Testis (tissue), 3 donors: ENCODE results near the gene HNRNPH1. TPM values are rescaled to one million over a fixed set of nuclear protein-coding genes. Genes with fewer than 3 reads are reported as not detected.

Experiments
- DNase-seq: peaks from one replicate; pipeline ENCODE4 v3.0.0-alpha.2; 2019
- H3K27ac ChIP-seq, 2 donors: fragments of 200-600 bp; sonication (generic); one replicate each; pipeline ENCODE4 v1.5.1; 2019
- H3K27me3 ChIP-seq: fragments of 200-600 bp; sonication (generic); one replicate; pipeline ENCODE4 v1.5.1; 2019
- H3K36me3 ChIP-seq: fragments of 200-600 bp; sonication (generic); one replicate; pipeline ENCODE4 v1.5.1; 2017; ENCODE audit warnings: low read depth; ENCODE audit errors: missing control alignments
- H3K4me1 ChIP-seq: fragments of 200-600 bp; sonication (generic); one replicate; pipeline ENCODE4 v1.5.1; 2019
- H3K4me3 ChIP-seq, 2 donors: fragments of 200-600 bp; sonication (generic); one replicate each; pipeline ENCODE4 v1.5.1; 2017 to 2019
- H3K9me3 ChIP-seq: fragments of 200-600 bp; sonication (generic); one replicate; pipeline ENCODE4 v1.5.1; 2017
- CTCF ChIP-seq, 3 experiments: fragments of 450-650 bp in 2 of 3; fragments of 200-600 bp in 1 of 3; sonication (generic) in 1 of 3; IDR thresholded peaks; one replicate each; pipeline ENCODE4 v1.5.1; 2016 to 2019; ENCODE audit warnings: antibody characterized with exemption in 3 of 3, mild to moderate bottlenecking in 2 of 3, moderate library complexity in 1 of 3
- POLR2A ChIP-seq: fragments of 450-650 bp; IDR thresholded peaks from one replicate; pipeline ENCODE4 v1.6.1; 2017; ENCODE audit warnings: antibody characterized with exemption, mild to moderate bottlenecking, moderate library complexity
- WGBS, 2 donors: methylation state at CpG; one replicate each; pipeline ENCODE4 v1.1.5; 2018; 5-methylcytosine and 5-hydroxymethylcytosine counted together
- intact Hi-C: fragments of 100-400 bp; cut with DNase I; formaldehyde crosslinking; loops from one replicate; pipeline ENCODE4 v1.15.1; 2023; ENCODE audit warnings: low total_unique reads
- polyA plus RNA-seq: library from polyadenylated mRNA; stranded (reverse); fragments of 350-450 nt; fragmentation: Illumina TruSeq; extraction: RNeasy Lipid Tissue Mini Kit (QIAGEN cat#74804); gene quantifications from one replicate; pipeline ENCODE4 v1.2.3, GENCODE V29; 2014; ENCODE audit warnings: low read depth, low replicate concordance; ENCODE audit not compliant: insufficient read depth
- total RNA-seq, 2 donors: library from RNA; depleted of rRNA; stranded (reverse); fragments of >200 nt; gene quantifications; one replicate each; pipeline ENCODE4 v1.2.3, GENCODE V29; 2016

The HNRNPH1 gene
- total and polyA plus RNA-seq, 3 donors from 2014 or later: 395 to 636 (median 626) TPM

DNA sequence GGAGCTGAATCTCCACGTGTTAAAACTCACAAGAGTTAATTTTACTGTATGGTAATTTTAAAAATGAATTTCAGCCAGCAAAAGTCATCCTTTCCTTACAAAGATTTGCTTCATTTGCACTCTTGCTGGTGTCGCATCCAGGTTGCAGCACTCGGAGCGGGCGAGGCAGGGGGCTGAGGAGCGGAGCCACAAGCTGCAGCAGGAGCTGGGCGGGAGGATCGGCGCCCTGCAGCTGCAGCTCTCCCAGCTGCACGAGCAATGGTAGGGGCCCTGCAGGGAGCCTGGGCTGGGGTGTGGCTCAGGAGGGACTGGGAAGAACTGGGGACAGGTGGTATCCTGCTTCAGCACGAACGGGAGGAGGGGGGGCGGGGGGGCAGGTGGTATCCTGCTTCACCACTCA, 27.1 kb downstream of the HNRNPH1 start:
- Histone ChIP-seq H3K36me3 (no peaks in the 10 kb centered on the region), H3K4me1 (no peaks in the 10 kb centered on the region), H3K4me3 (no peak overlapping the region), H3K9me3 (no peaks in the 10 kb centered on the region), H3K27ac (no peak overlapping the region), H3K27me3 (no peaks in the 10 kb centered on the region)
- TF ChIP-seq POLR2A (no peak), CTCF (IDR thresholded peaks at IDR 0.05) (no peak)
- WGBS, 2 donors: 90 to 91% methylated on average over 10 to 13 of the region's 13 CpGs
- DNase-seq: no peak
- intact Hi-C loops: no loop called here

- H3K9me3 ChIP-seq: no peaks in the 10 kb centered on the region
- H3K27me3 ChIP-seq: no peaks in the 10 kb centered on the region
- TF ChIP-seq CTCF (IDR thresholded peaks at IDR 0.05) (no peak), POLR2A (no peak)
- no peak for DNase-seq
- intact Hi-C loops: no loop called here
- no peaks in the 10 kb centered on the region for H3K4me1 ChIP-seq
- no peak overlapping the region for H3K4me3 ChIP-seq
- H3K36me3 ChIP-seq: no peaks in the 10 kb centered on the region
- H3K27ac ChIP-seq: no peak overlapping the region
- 87 to 90% methylated on average over 6 of the region's 6 CpGs for WGBS, 2 donors
Measured at GRCh38 chr5:179595916-179596315, 27.6 kb downstream of the HNRNPH1 start.

DNA sequence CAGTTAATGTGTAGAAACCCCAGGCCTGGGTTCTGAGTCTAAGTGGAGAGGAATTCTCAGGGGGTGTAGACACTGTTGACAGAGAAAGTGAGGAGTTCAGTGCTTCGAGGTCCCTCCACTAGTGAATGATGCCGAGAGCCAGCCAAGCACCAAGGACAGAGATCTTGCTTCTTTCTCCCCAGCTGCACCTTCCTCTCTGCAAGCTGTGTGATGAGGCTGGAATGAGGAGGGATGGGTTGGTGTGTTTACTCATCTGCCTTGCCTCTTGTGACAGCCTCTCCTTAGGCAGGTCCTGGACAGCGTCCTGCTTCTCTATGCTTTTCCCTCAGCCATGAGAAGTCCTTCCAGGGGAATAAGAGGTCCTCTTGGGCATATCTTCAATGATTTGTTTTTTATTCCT, 35.3 kb downstream of the HNRNPH1 start:
- no peaks in the 10 kb centered on the region for H3K4me1 ChIP-seq
- H3K27me3 ChIP-seq: no peaks in the 10 kb centered on the region
- H3K36me3 ChIP-seq: no peaks in the 10 kb centered on the region
- H3K9me3 ChIP-seq: no peaks in the 10 kb centered on the region
- no peak for DNase-seq
- intact Hi-C loops: no loop called here
- no peak overlapping the region for H3K4me3 ChIP-seq
- WGBS, 2 donors: 74 to 85% methylated on average over 2 to 3 of the region's 3 CpGs
- no peak for TF ChIP-seq POLR2A
- TF ChIP-seq CTCF (IDR thresholded peaks at IDR 0.05): no peak
- H3K27ac ChIP-seq: no peak overlapping the region

DNA sequence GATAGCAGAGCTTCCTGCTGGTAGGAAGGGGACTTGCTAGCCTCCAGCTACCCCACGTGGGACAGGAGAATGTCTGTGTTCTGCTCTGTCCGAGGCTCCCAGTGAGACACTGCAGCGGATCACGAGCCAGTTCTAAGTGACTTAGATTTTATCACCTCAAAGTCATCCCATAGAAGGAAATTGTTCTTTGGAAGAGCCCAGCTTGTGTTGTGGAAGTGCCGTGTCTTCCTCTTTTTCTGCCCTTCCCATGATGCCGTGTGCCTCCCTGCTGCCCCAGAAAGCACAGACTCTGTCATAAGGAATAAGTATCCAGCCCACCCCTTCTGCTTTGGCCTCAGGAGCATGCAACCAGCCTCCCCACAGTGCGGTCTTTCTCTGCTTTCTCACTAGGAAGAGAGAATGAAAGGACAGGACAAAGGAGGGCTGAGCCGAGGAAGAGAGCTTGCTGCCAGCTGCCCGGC, 37.5 kb downstream of the HNRNPH1 start:
- DNase-seq: no peak
- intact Hi-C loops: no loop called here
- H3K36me3 ChIP-seq: no peaks in the 10 kb centered on the region
- WGBS, 2 donors: 93% methylated on average over 9 of the region's 9 CpGs
- H3K9me3 ChIP-seq: no peaks in the 10 kb centered on the region
- H3K27me3 ChIP-seq: no peaks in the 10 kb centered on the region
- TF ChIP-seq CTCF (IDR thresholded peaks at IDR 0.05): no peak
- no peak for TF ChIP-seq POLR2A
- H3K4me1 ChIP-seq: no peaks in the 10 kb centered on the region
- H3K4me3 ChIP-seq: no peak overlapping the region
- no peak overlapping the region for H3K27ac ChIP-seq

DNA sequence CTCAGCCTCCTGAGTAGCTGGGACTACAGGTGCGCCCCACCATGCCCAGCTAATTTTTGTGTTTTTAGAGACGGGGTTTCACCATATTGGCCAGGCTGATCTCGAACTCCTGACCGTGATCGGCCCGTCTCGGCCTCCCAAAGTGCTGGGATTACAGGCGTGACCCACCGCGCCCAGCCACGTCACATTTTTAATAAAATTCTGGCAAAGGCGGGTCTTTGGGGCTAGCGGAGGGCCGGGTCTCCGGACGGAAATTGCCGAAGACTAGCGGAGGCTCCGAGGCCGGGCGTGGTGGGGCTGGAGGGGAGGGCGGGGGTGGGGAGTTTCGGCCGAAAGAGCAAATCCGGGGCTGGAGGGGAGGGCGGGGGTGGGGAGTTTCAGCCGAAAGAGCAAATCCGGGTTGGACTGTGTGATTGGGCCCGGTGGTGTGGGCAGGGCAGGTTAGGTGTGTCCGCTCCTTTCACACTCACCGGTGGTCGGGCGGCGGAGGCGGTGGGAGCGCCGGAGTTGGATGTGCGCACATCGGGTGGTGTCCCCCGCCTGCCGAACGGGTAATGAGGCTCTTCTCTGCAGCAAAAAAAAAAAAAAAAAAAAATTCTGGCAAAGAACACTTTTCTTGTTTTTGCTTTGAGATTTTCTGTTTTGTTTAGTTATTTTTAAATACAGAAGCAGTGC, 46.0 kb downstream of the HNRNPH1 start:
- intact Hi-C loops: no loop called here
- no peak overlapping the region for H3K27ac ChIP-seq
- H3K4me1 ChIP-seq: no peaks in the 10 kb centered on the region
- H3K36me3 ChIP-seq: no peaks in the 10 kb centered on the region
- TF ChIP-seq POLR2A (no peak), CTCF (IDR thresholded peaks at IDR 0.05) (no peak)
- H3K4me3 ChIP-seq: peak overlapping the region in 1 of 2 donors; percentile 2
- H3K27me3 ChIP-seq: no peaks in the 10 kb centered on the region
- no peaks in the 10 kb centered on the region for H3K9me3 ChIP-seq
- peak; percentile 49 for DNase-seq
- WGBS, 2 donors: 58 to 84% methylated on average over 23 to 42 of the region's 42 CpGs
